Measurements from ENCODE around the gene NDUFB11. TPM values are rescaled to one million over a fixed set of nuclear protein-coding genes. Genes with fewer than 3 reads are reported as not detected.
A peak's percentile ranks its signal among the peaks of the same experiment; 100 is the strongest.

NDUFB11 gene
- total RNA-seq, 1 donor = 43.1 TPM

DNA sequence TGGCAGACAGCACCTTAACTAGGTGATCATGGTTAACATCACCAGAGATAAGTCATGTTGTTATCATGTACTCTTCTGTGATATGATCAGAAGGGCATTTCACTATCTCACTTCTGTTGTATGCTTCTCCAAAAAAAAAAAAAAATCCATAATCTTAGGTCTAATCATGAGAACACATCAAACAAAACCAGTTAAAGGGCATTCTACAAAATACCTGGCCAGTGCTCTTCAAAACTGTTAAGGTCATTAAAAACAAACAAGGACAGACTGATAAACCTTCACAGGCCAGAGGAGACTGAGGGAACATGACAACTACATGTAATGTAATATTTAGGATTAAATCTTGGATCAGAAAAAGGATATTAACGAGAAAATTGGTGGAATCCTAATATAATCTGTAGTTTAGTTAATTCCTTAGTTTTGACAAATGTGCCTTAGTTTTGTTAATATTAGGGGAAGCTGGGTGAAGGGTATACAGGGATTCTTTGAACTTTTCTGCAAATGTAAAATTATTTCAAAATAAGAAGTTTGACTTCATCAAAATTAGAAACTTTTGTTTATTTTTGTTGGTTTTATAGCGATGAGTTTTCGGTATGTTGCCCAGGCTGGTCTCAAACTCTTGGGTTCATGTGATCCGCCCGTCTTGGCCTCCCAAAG, 18.6 kb upstream of the NDUFB11 start:
- Histone ChIP-seq H3K4me2 (ENCODE audit: insufficient read depth, low read length) (no peak overlapping the region), H3K27ac (ENCODE audit: low read depth, low read length) (no peak overlapping the region), H3K36me3 (ENCODE audit: insufficient read depth, low read length) (peaks cover 4% of the 10 kb centered on the region), H3K9me3 (ENCODE audit: low read depth, low read length) (no peaks in the 10 kb centered on the region), H4K20me1 (ENCODE audit: insufficient read depth, low read length) (peaks cover 13% of the 10 kb centered on the region), H2AFZ (ENCODE audit: low read length) (no peak overlapping the region), H3K27me3 (ENCODE audit: insufficient read depth, low read length) (peaks cover 6% of the 10 kb centered on the region), H3K4me3 (ENCODE audit: insufficient read depth, low read length) (no peak overlapping the region), H3K4me1 (ENCODE audit: insufficient read depth, low read length) (no peaks in the 10 kb centered on the region), H3K79me2 (ENCODE audit: insufficient read depth, low read length) (peaks cover 73% of the 10 kb centered on the region)
- TF ChIP-seq CTCF (IDR thresholded peaks at IDR 0.05; ENCODE audit: extremely low read depth, low read depth, low read length) = no peak
- no peak for DNase-seq (ENCODE audit: insufficient read length, low spot score, missing footprints)

GRCh38 chrX:47160781-47161180, 16.3 kb upstream of the NDUFB11 start:
- Histone ChIP-seq H3K79me2 (ENCODE audit: insufficient read depth, low read length) (peaks cover 81% of the 10 kb centered on the region), H3K27me3 (ENCODE audit: insufficient read depth, low read length) (peaks cover 6% of the 10 kb centered on the region), H3K4me2 (ENCODE audit: insufficient read depth, low read length) (no peak overlapping the region), H3K4me3 (ENCODE audit: insufficient read depth, low read length) (no peak overlapping the region), H3K27ac (ENCODE audit: low read depth, low read length) (no peak overlapping the region), H2AFZ (ENCODE audit: low read length) (no peak overlapping the region), H4K20me1 (ENCODE audit: insufficient read depth, low read length) (peaks cover 12% of the 10 kb centered on the region), H3K4me1 (ENCODE audit: insufficient read depth, low read length) (no peaks in the 10 kb centered on the region), H3K9me3 (ENCODE audit: low read depth, low read length) (no peaks in the 10 kb centered on the region), H3K36me3 (ENCODE audit: insufficient read depth, low read length) (peaks cover 8% of the 10 kb centered on the region)
- no peak for TF ChIP-seq CTCF (IDR thresholded peaks at IDR 0.05; ENCODE audit: extremely low read depth, low read depth, low read length)
- DNase-seq (ENCODE audit: insufficient read length, low spot score, missing footprints) = no peak

GRCh38 chrX:47158781-47159180, 14.3 kb upstream of the NDUFB11 start:
- Histone ChIP-seq H3K4me2 (ENCODE audit: insufficient read depth, low read length) (no peak overlapping the region), H3K79me2 (ENCODE audit: insufficient read depth, low read length) (peaks cover 83% of the 10 kb centered on the region), H4K20me1 (ENCODE audit: insufficient read depth, low read length) (peaks cover 15% of the 10 kb centered on the region), H3K27ac (ENCODE audit: low read depth, low read length) (no peak overlapping the region), H3K4me1 (ENCODE audit: insufficient read depth, low read length) (no peaks in the 10 kb centered on the region), H3K36me3 (ENCODE audit: insufficient read depth, low read length) (peaks cover 8% of the 10 kb centered on the region), H3K27me3 (ENCODE audit: insufficient read depth, low read length) (peaks cover 6% of the 10 kb centered on the region), H3K9me3 (ENCODE audit: low read depth, low read length) (no peaks in the 10 kb centered on the region), H3K4me3 (ENCODE audit: insufficient read depth, low read length) (no peak overlapping the region), H2AFZ (ENCODE audit: low read length) (no peak overlapping the region)
- TF ChIP-seq CTCF (IDR thresholded peaks at IDR 0.05; ENCODE audit: extremely low read depth, low read depth, low read length) = no peak
- no peak for DNase-seq (ENCODE audit: insufficient read length, low spot score, missing footprints)

DNA sequence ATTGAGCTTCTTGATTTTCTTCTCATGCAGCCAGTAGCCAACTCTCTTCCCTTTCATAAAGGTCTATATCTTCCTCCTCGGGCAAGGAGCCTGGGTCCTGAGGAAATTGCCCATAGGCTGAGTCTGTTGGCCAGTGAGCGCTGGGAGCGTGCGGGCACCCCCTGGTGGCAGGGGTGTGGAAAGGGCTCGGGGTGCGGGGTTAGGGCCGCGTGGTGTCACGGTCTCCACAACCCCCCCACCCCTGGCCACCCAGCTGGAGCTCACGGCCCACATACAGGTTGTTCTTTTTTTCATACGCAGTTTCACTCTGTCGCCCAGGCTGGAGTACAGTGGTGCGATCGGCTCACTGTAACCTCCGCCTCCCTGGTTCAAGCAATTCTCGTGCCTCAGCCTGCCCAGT, 13.6 kb upstream of the NDUFB11 start:
- Histone ChIP-seq H3K36me3 (ENCODE audit: insufficient read depth, low read length) (peaks cover 8% of the 10 kb centered on the region), H2AFZ (ENCODE audit: low read length) (no peak overlapping the region), H3K9me3 (ENCODE audit: low read depth, low read length) (no peaks in the 10 kb centered on the region), H3K27ac (ENCODE audit: low read depth, low read length) (no peak overlapping the region), H4K20me1 (ENCODE audit: insufficient read depth, low read length) (peaks cover 15% of the 10 kb centered on the region), H3K27me3 (ENCODE audit: insufficient read depth, low read length) (peaks cover 6% of the 10 kb centered on the region), H3K79me2 (ENCODE audit: insufficient read depth, low read length) (peaks cover 86% of the 10 kb centered on the region), H3K4me3 (ENCODE audit: insufficient read depth, low read length) (no peak overlapping the region), H3K4me1 (ENCODE audit: insufficient read depth, low read length) (no peaks in the 10 kb centered on the region), H3K4me2 (ENCODE audit: insufficient read depth, low read length) (no peak overlapping the region)
- no peak for TF ChIP-seq CTCF (IDR thresholded peaks at IDR 0.05; ENCODE audit: extremely low read depth, low read depth, low read length)
- peak; percentile 56 for DNase-seq (ENCODE audit: insufficient read length, low spot score, missing footprints)
